ENCODE data around the gene SLC35F3.

Gene SLC35F3

GRCh38 chr1:234047123-234047522 lies 142.6 kb downstream of the SLC35F3 start:
- DNase-seq = no peak

- DNase-seq = no peak
Measured at GRCh38 chr1:234062166-234062565, 157.7 kb downstream of the SLC35F3 start.

GRCh38 chr1:234065794-234066447 lies 161.4 kb downstream of the SLC35F3 start:
- peak; percentile 8 for DNase-seq

- DNase-seq = no peak
Measured at GRCh38 chr1:234067581-234068337, 163.3 kb downstream of the SLC35F3 start.

GRCh38 chr1:234069760-234070159 lies 165.3 kb downstream of the SLC35F3 start:
- peak; percentile 2 for DNase-seq

- no peak for DNase-seq
Measured at GRCh38 chr1:234072793-234073192, 168.3 kb downstream of the SLC35F3 start.

GRCh38 chr1:234078143-234078542 lies 173.7 kb downstream of the SLC35F3 start:
- no peak for DNase-seq

GRCh38 chr1:234079896-234080295 lies 175.4 kb downstream of the SLC35F3 start:
- no peak for DNase-seq

GRCh38 chr1:234083460-234083859 lies 179.0 kb downstream of the SLC35F3 start:
- no peak for DNase-seq

- DNase-seq = no peak
Measured at GRCh38 chr1:234089396-234089795, 184.9 kb downstream of the SLC35F3 start.

- DNase-seq = no peak
Measured at GRCh38 chr1:234090212-234091064, 186.0 kb downstream of the SLC35F3 start.

- DNase-seq = no peak
Measured at GRCh38 chr1:234091065-234091401, 186.6 kb downstream of the SLC35F3 start.

- no peak for DNase-seq
Measured at GRCh38 chr1:234091876-234092275, 187.4 kb downstream of the SLC35F3 start.

- no peak for DNase-seq
Measured at GRCh38 chr1:234093107-234093506, 188.6 kb downstream of the SLC35F3 start.

- no peak for DNase-seq
Measured at GRCh38 chr1:234093741-234094140, 189.3 kb downstream of the SLC35F3 start.

- DNase-seq = no peak
Measured at GRCh38 chr1:234094172-234094571, 189.7 kb downstream of the SLC35F3 start.

GRCh38 chr1:234096161-234096770 lies 191.8 kb downstream of the SLC35F3 start:
- DNase-seq = no peak

GRCh38 chr1:234102583-234102982 lies 198.1 kb downstream of the SLC35F3 start:
- DNase-seq = peak; percentile 66

GRCh38 chr1:234103198-234103597 lies 198.7 kb downstream of the SLC35F3 start:
- no peak for DNase-seq

- DNase-seq = no peak
Measured at GRCh38 chr1:234106032-234106431, 201.6 kb downstream of the SLC35F3 start.

- no peak for DNase-seq
Measured at GRCh38 chr1:234107416-234108021, 203.0 kb downstream of the SLC35F3 start.

GRCh38 chr1:234108921-234109320 lies 204.4 kb downstream of the SLC35F3 start:
- no peak for DNase-seq

- DNase-seq = no peak
Measured at GRCh38 chr1:234109840-234110239, 205.4 kb downstream of the SLC35F3 start.

All from NCI-H524 treated with DMSO at 0.1 percent for 48 hours (cell line).